Measurements from ENCODE around the gene DUSP8.

The DUSP8 gene

DNA sequence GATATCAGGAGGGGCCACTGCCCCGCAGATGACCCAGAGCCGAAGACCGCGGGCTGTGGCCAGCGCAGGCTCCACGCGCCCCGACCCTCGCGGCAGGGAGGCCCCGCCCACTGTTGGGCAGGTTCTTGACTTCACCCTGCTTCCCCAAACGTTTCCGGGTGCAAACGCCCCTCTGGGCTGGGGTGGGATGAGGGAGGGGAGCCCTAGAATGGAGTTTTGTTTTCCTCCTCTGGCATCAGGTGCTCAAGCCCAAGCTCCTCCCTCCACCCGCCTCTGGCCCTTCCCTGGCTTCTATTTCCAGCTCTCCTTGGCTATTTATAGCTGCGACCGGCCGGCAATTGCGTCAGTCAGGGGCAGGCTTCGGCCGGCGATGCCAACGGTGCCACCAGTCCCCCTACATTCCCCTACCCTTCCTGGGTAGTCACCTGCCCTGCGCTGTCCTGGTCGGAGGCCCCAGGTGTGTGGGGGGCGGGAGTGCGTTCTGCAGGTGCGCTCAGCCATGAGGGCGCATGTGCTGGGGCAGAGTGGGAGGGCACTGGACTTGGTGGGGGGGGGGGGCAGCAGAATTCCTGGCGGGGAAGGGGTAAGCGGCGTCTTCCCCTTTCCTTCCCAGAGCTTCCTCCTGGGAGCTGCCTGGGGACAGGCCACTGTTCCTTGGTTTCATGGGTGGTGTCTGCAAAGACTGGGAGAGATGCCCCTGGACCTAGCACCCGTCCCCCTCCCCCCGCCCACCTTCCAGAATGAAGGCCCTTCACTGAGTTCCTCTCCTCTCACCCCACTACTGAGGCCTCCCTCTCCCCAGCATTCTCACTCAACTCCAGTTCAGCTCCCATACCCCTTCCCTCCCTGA is 23.6 kb downstream of the DUSP8 start:
- no peak for DNase-seq

DNA sequence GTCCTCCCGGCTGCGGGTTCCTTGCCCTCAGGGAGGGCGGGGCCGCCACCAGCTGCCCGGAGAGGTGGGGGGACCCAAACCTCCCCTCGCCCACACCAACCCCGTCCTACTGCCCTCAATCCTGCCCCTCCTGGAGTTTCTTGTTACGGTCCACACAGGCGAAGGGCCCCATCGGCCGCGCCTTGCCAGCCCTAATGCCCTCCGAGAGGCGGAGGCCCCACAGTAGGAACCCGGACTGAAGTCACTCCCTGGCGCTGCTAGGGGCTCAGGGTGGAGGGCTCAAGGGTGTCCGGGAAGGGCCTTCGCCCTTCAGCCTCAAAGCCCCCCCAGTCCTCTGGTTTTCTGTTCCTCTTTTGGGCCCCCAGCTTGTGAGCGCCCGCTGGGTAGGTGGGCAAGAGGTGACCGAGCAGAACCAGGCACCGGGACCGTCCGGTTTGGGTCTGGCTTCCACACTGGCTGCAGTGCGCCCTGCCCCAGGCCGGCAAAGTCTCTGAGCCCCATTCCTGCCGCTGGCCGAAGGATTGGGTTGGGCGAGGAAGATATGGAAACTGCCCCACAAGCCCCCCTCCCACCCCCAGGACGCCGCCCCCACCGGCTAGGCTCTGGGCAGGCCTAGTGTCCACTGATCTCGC is 24.5 kb downstream of the DUSP8 start:
- DNase-seq = no peak

GRCh38 chr11:1546536-1547466 is 25.3 kb downstream of the DUSP8 start:
- no peak for DNase-seq

DNA sequence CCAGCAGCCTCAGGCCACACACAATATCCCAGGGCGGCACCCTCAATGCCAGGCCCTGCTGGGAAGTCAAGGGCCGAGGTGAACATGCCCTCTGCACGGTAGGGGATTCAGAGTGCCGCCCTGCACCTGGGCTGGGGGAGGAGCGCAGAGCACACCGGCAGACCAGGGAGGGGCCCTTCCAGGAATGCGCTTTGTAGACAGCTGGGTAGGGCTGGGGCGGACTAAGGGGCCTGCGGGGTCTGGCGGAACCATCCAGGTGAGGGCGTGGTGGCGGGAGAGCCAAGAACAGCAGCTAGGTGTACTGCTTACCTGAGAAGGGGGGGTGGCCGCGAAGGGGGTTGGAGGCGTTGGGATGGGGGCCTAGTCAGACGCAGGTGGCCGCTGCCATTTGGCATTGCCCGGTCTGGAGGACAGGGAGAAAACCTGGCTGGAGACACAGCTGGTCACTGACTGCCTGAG is 26.0 kb downstream of the DUSP8 start:
- no peak for DNase-seq

- no peak for DNase-seq
These were observed 26.6 kb downstream of the DUSP8 start for GRCh38 chr11:1545432-1545831.

DNA sequence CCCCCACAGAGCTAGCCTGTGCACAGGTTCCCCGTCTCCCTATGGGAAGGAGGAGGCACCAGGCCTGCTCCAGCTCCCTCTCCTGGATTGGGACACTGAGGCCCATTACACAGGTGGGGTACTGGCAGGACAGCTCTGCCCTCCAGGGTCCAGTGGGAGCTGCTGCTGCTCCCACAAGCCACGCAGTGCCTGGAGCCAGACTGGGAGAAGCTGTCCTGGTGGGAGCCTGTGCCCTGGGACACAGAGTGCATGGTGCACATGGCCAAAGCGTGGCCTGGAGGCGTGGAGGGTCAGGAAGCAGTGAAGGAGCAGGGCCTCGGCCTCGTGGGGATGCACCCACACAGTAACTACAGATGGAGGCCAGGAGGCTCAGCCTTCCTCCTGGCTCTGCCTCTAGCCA is 27.5 kb downstream of the DUSP8 start:
- no peak for DNase-seq

GRCh38 chr11:1543606-1544263 is 28.3 kb downstream of the DUSP8 start:
- DNase-seq = no peak

DNA sequence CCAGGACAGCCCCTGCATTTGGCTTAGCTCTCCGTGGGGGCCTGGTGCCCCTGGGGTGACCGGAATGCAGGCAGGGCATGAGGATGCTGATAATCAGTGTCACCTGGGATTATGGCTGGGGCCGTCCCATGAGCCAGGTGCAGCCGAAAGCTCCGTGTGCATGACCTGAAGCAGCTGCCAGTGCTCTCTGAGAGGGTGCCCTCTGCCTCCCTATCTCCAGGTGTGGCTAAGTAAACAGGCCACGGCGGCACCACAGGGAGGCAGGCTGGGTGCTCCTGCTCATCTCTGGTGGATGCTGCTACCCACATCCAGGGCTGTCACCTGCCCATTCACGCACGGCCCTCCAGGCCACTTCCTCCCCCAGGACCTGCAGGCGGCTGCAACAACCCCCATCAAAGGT is 29.8 kb downstream of the DUSP8 start:
- DNase-seq = no peak

DNA sequence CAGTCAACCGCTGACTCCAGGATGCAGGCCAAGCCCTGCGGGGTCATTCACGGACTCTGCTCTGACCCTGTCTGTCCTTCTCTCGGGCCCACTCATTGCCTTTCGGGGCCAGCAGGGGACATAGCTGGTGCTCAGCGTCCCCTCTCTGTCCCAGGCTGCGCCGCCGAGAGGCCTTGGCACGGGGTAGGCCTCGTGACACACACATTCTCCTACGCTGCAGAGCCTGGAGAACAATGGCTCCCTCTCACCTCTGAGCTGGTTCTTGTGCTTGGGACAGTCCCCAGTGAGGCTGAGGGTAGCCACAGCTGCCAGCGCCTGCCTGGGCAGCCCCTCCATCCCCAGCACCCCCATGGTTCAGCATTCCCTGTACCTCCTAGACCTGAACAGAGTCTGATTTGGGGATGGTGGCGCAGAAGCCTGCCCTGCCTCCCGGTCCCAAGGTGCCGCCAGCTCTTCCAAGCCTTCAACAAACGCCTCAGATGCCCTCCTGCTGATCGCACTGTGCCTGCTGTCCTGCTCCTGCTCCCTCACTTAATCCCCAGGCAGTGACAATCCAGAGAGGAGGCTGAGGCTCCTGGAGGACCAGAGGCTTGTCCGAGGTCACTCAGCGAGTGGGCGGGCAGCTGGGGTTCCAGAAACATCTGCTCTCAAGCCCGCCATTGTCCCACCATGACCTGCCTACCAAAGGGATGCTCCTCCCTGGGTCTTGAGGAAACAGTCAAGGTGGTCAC is 30.4 kb downstream of the DUSP8 start:
- DNase-seq = no peak

GRCh38 chr11:1540074-1540473 is 32.0 kb downstream of the DUSP8 start:
- DNase-seq = no peak

GRCh38 chr11:1538153-1538552 is 33.9 kb downstream of the DUSP8 start:
- no peak for DNase-seq

DNA sequence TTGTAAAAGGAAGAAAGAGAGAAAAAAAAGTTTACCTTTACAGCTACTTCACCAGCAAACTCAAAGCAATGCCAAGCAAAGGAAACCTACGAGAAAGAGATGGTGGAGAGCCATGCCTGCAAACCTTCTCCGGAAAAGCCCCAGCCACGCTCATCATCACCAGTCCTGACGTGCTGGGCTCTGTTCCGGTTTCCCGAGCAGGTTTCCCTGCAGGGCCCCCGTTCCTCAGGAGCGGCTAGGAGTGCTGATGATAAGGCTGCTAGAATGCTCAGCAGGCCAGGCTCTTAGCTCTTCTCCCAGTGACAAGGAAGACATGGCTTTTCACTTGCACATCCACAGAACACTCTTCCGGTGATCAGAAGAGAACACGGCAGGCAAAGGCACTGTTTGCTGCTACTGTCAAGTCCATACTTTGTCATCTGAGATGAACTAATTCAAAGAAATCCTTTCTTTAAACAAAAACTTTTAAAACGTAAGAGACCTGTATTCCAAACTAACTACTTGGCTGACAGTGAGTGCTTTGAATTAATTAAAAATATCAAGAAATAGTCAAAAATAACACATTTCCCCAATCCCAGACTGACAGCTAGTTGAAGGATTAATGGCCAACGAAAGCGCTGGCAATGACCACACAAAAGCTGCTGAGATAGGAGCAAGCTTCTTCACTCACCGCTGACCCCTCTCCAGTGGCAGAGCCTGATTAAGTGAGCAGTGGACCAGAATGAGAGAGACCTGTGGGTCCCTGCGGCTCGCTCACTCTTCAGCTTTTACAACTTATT is 35.8 kb downstream of the DUSP8 start:
- no peak for DNase-seq

GRCh38 chr11:1534682-1535081 is 37.4 kb downstream of the DUSP8 start:
- no peak for DNase-seq

DNA sequence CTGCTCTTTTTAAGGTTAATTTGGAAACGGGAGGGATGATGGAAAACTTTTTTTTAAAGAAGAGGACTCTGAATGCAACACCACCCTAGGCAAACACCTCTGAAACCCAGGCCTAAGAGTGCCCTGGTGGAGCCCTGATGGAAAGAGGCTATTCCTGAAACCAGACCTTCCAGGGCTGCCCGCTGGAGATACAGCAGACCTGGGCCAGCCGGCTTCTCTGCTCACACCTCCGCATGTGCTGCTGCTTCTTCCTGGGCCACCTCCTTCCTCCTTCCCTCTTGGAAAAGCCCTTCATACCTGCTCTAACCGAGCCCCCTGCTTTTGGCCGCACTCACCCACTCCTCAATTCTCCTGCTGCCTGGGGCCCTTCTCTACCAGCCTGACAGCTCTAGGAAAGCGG is 37.9 kb downstream of the DUSP8 start:
- DNase-seq = no peak

GRCh38 chr11:1533342-1533725 is 38.7 kb downstream of the DUSP8 start:
- no peak for DNase-seq

DNA sequence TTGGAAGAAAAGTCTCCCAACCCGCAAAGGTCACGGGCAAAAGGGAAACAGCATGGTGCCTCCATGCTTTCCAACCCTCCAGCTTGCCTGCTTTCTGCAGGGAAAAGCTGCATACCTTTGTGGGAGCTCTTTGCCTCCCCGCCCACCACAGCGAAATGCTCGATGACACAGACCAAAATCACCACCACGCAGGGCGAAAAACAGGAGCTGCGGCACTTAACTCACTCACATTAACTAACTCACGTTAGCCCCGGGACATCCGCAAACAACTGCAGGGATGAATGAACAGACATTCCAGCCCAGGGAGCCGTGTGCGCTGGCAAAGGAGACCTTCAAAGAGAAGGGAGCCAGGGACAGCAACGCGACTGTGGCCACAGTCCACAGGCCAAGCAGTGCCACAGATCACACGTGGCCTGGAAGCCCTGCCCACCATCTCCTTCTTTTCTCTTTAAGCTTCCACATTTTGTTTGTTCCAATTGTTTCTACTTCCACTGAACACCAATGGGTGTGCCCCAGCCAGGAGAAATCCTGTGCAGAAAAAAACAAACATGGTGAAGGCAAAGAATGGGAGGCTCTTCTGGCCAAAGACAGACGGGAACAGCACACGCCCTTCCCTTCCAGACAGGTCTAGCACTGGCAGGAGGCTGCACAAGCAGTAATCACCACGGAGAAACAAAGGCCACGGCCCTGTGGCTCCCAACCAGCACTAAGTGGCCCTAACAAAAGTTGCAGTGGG is 39.3 kb downstream of the DUSP8 start:
- no peak for DNase-seq

DNA sequence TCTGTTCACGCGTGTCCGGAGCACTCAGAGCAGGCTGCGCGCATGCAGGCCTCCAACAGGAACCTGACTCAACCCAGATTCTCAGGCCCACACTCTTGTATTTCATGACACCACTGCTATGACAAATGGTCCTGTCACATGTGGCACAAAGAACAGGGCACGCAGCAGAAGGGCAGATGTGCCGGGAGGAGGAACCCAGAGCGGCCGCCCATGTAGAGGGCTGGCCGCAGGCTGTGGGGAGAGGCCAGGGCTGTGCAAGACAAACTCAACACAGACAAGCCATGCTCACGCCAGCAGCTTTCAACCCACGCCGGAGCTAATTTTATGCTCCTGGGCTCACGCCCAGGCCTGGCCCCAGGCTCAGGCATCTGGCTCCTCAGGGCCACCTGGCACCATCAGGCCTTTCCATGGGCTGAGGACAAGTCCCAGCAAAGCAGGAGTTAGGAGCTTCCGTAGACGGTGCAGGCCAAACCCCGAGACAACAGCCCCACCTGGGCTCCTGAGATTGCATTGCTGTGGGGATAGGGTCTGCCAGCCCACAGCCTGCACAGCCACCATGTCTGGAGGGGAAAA is 40.0 kb downstream of the DUSP8 start:
- no peak for DNase-seq

DNA sequence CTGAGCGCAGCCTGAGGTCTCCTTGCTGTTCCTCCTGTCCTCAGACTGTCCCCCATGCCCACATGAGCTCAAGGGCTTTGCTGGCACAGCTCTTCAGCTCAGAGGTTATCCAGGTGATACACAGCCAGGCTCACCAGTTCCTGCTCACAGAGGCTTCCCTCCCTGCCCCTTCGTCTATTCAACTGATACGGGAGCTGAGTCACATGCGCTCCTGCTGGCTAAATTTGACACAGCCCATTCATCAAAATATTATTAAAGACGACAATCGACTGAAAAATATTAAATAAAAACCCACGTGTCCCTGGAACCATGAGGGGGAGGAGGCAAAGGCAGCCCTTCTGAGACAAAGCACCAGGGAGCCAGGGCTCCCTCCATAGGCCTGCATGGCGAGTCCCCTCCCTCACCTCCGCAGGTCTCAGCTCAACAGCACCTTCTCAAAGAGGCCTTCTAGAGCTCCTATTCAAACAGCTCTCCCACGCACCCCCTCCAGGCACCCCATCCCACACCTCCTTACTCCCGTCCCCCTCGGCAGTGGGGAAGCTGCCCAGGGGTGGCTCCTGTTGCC is 40.5 kb downstream of the DUSP8 start:
- no peak for DNase-seq

GRCh38 chr11:1530686-1531448 is 41.2 kb downstream of the DUSP8 start:
- no peak for DNase-seq
